Measurements from ENCODE around the gene CLDN1.

CLDN1 gene

GRCh38 chr3:190321789-190322603 is at the start of gene CLDN1:
Gene CLDN1, minus strand, starts transcription at chr3:190322446. Its CDS starts 240 bp downstream, at chr3:190322206.
- intact Hi-C loops (cut with DNase I; ENCODE audit: low total_unique reads), result loop anchor here (5.0 kb wide), 1 partner anchor 355 kb away; no protein-coding TSS in a partner anchor
- TF ChIP-seq CTCF (IDR thresholded peaks at IDR 0.05), result peak; percentile 87 to 96
- Histone ChIP-seq H3K36me3 (no peaks in the 10 kb centered on the region), H3K4me1 (peaks cover 0 to 25% (median 14%) of the 10 kb centered on the region in 4 donors), H3K4me3 (peak within 1 kb of the TSS; percentile 54 to 69), H3K27me3 (peaks cover 0 to 5% of the 10 kb centered on the region in 2 donors), H3K27ac (no peak within 1 kb of the TSS), H3K9me3 (no peaks in the 10 kb centered on the region)
- DNase-seq, result peak; percentile 77 to 85

- Histone ChIP-seq H3K9me3 (no peaks in the 10 kb centered on the region), H3K36me3 (no peaks in the 10 kb centered on the region), H3K4me3 (no peak overlapping the region), H3K4me1 (no peaks in the 10 kb centered on the region), H3K27me3 (no peaks in the 10 kb centered on the region), H3K27ac (no peak overlapping the region)
- no peak for DNase-seq
- intact Hi-C loops (cut with DNase I; ENCODE audit: low total_unique reads), result no loop called here
- TF ChIP-seq CTCF (IDR thresholded peaks at IDR 0.05), result no peak
Observed at GRCh38 chr3:190371152-190371551, 48.9 kb upstream of the CLDN1 start.

- Histone ChIP-seq H3K36me3 (no peaks in the 10 kb centered on the region), H3K27ac (no peak overlapping the region), H3K4me3 (no peak overlapping the region), H3K4me1 (no peaks in the 10 kb centered on the region), H3K9me3 (no peaks in the 10 kb centered on the region), H3K27me3 (no peaks in the 10 kb centered on the region)
- no peak for TF ChIP-seq CTCF (IDR thresholded peaks at IDR 0.05)
- no peak for DNase-seq
- intact Hi-C loops (cut with DNase I; ENCODE audit: low total_unique reads), result no loop called here
Observed at GRCh38 chr3:190370369-190370768, 48.1 kb upstream of the CLDN1 start.

- intact Hi-C loops (cut with DNase I; ENCODE audit: low total_unique reads), result no loop called here
- TF ChIP-seq CTCF (IDR thresholded peaks at IDR 0.05), result no peak
- no peak for DNase-seq
- no peaks in the 10 kb centered on the region for H3K27me3 ChIP-seq
- no peaks in the 10 kb centered on the region for H3K9me3 ChIP-seq
- H3K4me3 ChIP-seq, result no peak overlapping the region
- H3K27ac ChIP-seq, result no peak overlapping the region
- no peaks in the 10 kb centered on the region for H3K4me1 ChIP-seq
- H3K36me3 ChIP-seq, result no peaks in the 10 kb centered on the region
Observed at GRCh38 chr3:190369668-190370295, 47.5 kb upstream of the CLDN1 start.

- no peaks in the 10 kb centered on the region for H3K36me3 ChIP-seq
- no peaks in the 10 kb centered on the region for H3K9me3 ChIP-seq
- no peaks in the 10 kb centered on the region for H3K4me1 ChIP-seq
- intact Hi-C loops (cut with DNase I; ENCODE audit: low total_unique reads), result no loop called here
- no peak for TF ChIP-seq CTCF (IDR thresholded peaks at IDR 0.05)
- H3K4me3 ChIP-seq, result no peak overlapping the region
- H3K27me3 ChIP-seq, result no peaks in the 10 kb centered on the region
- DNase-seq, result no peak
- H3K27ac ChIP-seq, result no peak overlapping the region
Observed at GRCh38 chr3:190368881-190369280, 46.6 kb upstream of the CLDN1 start.

Measured in tibial artery (tissue), 4 donors.